Neural cell (in vitro differentiated cells): ENCODE measurements around the gene MUC2.

Experiments
- CTCF ChIP-seq: fragments of 450-650 bp; IDR thresholded peaks from 2 replicates; pipeline ENCODE4 v1.5.1; 2014; ENCODE audit warnings: antibody characterized with exemption, mild to moderate bottlenecking, moderate library complexity; ENCODE audit not compliant: poor library complexity, severe bottlenecking
- EP300 ChIP-seq: fragments of 450-650 bp; conservative IDR thresholded peaks from 2 replicates; pipeline ENCODE4 v1.6.1; 2014; ENCODE audit warnings: antibody characterized with exemption, mild to moderate bottlenecking, moderate library complexity; ENCODE audit not compliant: poor library complexity, severe bottlenecking
- EZH2 ChIP-seq: fragments of 200-600, 300-800 bp; shearing (Covaris generic), sonication (generic); IDR thresholded peaks from 2 replicates; pipeline ENCODE4 v1.6.1; 2014; ENCODE audit warnings: antibody characterized with exemption, low read length, borderline replicate concordance, mild to moderate bottlenecking; ENCODE audit not compliant: insufficient read depth, poor library complexity, severe bottlenecking
- MXI1 ChIP-seq: fragments of 450-650 bp; conservative IDR thresholded peaks from 2 replicates; pipeline ENCODE4 v1.6.1; 2014; ENCODE audit warnings: antibody characterized with exemption, mild to moderate bottlenecking; ENCODE audit not compliant: poor library complexity, severe bottlenecking
- POLR2AphosphoS5 ChIP-seq: IDR thresholded peaks from 2 replicates; pipeline ENCODE4 v1.6.1; 2012
- RAD21 ChIP-seq: fragments of 450-650 bp; conservative IDR thresholded peaks from 2 replicates; pipeline ENCODE4 v1.6.1; 2014; ENCODE audit warnings: antibody characterized with exemption, mild to moderate bottlenecking, moderate library complexity
- REST ChIP-seq: IDR thresholded peaks from 2 replicates; pipeline ENCODE4 v1.6.1; 2012; ENCODE audit warnings: borderline replicate concordance
- SMC3 ChIP-seq: fragments of 450-650 bp; conservative IDR thresholded peaks from 2 replicates; pipeline ENCODE4 v1.6.1; 2014; ENCODE audit warnings: antibody characterized with exemption, mild to moderate bottlenecking, moderate library complexity; ENCODE audit not compliant: poor library complexity
- TAF1 ChIP-seq: IDR thresholded peaks from 2 replicates; pipeline ENCODE4 v1.6.1; 2012; ENCODE audit warnings: low read depth

DNA sequence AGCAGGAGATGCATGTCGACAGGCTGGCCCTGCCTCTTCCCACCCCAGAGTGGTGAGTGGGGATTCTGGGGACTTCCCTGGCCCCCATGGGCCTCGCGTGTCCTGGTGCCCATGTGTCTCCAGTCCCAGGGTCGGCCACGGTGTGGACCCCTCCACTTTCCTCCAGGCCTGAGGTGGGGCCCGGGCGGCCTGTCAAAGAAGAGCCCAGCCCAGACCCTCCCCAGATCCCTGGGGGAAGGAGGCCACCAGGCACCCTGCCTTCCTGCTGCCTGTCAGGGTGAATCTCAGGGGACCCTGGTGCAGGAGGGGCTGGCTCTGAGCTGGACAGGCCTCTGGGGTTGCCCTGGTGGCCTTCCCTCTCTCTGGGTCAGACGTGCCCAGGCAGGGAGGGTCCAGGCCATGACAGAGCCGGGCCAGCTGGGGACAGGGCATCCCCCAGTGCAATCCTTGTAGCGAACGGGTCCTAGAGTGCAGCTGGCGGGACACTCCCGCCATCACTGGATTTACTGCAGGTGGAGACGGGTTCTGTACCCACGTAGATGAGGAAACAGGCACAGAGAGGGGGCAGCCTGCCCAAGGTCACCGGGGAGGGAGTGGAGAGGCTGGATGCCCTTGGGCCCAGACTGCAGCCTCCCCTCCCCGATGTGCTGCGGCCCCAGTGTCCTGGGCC lies 24.6 kb upstream of the MUC2 start:
- TF ChIP-seq CTCF = no peak
- TF ChIP-seq POLR2AphosphoS5 = no peak
- no peak for TF ChIP-seq TAF1
- no peak for TF ChIP-seq EP300
- no peak for TF ChIP-seq REST
- no peak for TF ChIP-seq MXI1
- no peak for TF ChIP-seq SMC3
- TF ChIP-seq EZH2 = no peak
- TF ChIP-seq RAD21 = no peak
